ENCODE measurements around the gene SPDYE11. TPM values are rescaled to one million over a fixed set of nuclear protein-coding genes. Genes with fewer than 3 reads are reported as not detected.
"Not testable (repeated sequence)": the region's sequence is repeated elsewhere in the genome, so short reads cannot be mapped to it uniquely, and the experiment has no call there.

Gene SPDYE11
- total RNA-seq, 1 experiment from 2014 or later: not detected

DNA sequence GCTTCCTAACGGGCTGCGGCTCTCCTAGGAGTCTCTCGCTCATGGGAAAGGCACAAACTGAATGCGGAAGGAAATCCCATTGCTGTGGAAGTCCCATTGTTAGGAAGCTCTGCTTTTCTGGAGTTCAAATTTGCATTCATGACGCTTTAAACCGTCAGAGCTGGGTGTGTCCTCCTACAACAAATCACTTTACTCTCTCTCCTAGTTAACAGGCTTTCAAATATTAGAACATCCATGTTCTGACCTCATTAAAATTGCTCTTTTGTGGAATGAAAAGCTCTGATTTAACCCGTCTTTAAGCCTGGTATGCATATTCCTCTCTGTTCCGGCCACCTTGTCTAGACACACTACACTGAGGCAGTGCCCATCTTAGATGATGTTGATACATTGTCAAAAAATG, 28.0 kb downstream of the SPDYE11 start, which contains the start of gene SPDYE8:
SPDYE8 (minus strand) TSS at position 101 of the 400 bp plus-strand sequence. CDS start 1,800 bp downstream, outside the sequence.
- not testable (repeated sequence) for H3K18ac ChIP-seq (ENCODE audit: insufficient read length, low read depth, low read length); H3K23ac ChIP-seq (ENCODE audit: insufficient read length, low read depth, low read length); H3K36me3 Mint-ChIP-seq (ENCODE audit: insufficient read depth in 1 of 3, low read depth in 3 of 3); H3K4me2 ChIP-seq (ENCODE audit: insufficient read depth, insufficient read length, low read length); H2BK15ac ChIP-seq (ENCODE audit: low read depth, low read length); H2BK5ac ChIP-seq (ENCODE audit: insufficient read length, low read length); H4K91ac ChIP-seq (ENCODE audit: insufficient read length, low read depth, low read length); H3K4me3 Mint-ChIP-seq; H3T11ph ChIP-seq (ENCODE audit: low read length); H3K27ac Mint-ChIP-seq; H2BK120ac ChIP-seq (ENCODE audit: low read depth, low read length, poor library complexity, severe bottlenecking); H3K9me3 Mint-ChIP-seq; DNase-seq; H2BK12ac ChIP-seq (ENCODE audit: insufficient read length, low read depth, low read length); H4K8ac ChIP-seq (replicated peaks; ENCODE audit: insufficient read length, low read depth, low read length); H3K23me2 ChIP-seq (ENCODE audit: insufficient read length, low read depth, low read length, poor library complexity, severe bottlenecking); H3K27me3 ChIP-seq (ENCODE audit: insufficient read depth, low read length); H3K9ac ChIP-seq (ENCODE audit: extremely low read depth, insufficient read length, low read length); H4K20me1 ChIP-seq (ENCODE audit: control insufficient read depth, insufficient read depth, insufficient read length); H3K9me3 ChIP-seq (ENCODE audit: control insufficient read depth, low read depth, low read length); H3K79me1 ChIP-seq (ENCODE audit: insufficient read depth, low read depth, low read length, poor library complexity, severe bottlenecking); H2AFZ ChIP-seq (ENCODE audit: low read length); H3K4ac ChIP-seq (ENCODE audit: low read depth, low read length); H3K27ac ChIP-seq (ENCODE audit: insufficient read length, low read depth, low read length); H3K27me3 Mint-ChIP-seq (ENCODE audit: low read depth); H3K4me1 Mint-ChIP-seq; H3K14ac ChIP-seq (ENCODE audit: insufficient read depth, low read length); H3K79me2 ChIP-seq (ENCODE audit: insufficient read depth, low read length); H3K56ac ChIP-seq (ENCODE audit: insufficient read length, low read depth, low read length); H2AK5ac ChIP-seq (ENCODE audit: insufficient read length, low read length); H2BK20ac ChIP-seq (ENCODE audit: low read depth, low read length, poor library complexity, severe bottlenecking); H4K5ac ChIP-seq (ENCODE audit: insufficient read length, low read depth, low read length); H3K4me1 ChIP-seq (ENCODE audit: insufficient read depth, low read length)
- no CpG with 5 or more reads among the region's 8 CpGs for WGBS (ENCODE audit: extremely low coverage, insufficient read length, low lambda C conversion rate)

DNA sequence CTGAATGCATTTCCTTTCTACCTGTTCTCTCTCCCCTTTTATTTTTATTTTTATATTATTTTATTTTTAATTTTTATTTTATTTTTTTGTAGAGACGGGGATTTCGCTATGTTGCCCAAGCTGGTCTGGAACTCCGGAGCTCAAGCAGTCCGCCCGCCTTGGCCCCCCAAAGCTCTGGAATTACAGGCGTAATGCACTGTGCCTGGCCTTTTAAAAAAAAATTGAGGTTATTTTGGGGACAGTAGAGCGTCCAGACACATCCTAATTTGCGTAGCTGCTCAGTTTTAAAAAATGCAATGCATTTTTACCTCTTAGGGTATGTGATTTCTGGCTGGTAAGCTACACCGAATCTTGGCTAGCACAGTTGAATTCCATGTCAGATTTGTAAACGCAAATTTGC, 51.2 kb downstream of the SPDYE11 start:
- not testable (repeated sequence) for H2BK15ac ChIP-seq (ENCODE audit: low read depth, low read length); H2BK120ac ChIP-seq (ENCODE audit: low read depth, low read length, poor library complexity, severe bottlenecking); H2AFZ ChIP-seq (ENCODE audit: low read length); H3K27ac ChIP-seq (ENCODE audit: insufficient read length, low read depth, low read length); H3K14ac ChIP-seq (ENCODE audit: insufficient read depth, low read length); H3K4me1 ChIP-seq (ENCODE audit: insufficient read depth, low read length); H4K91ac ChIP-seq (ENCODE audit: insufficient read length, low read depth, low read length); H4K8ac ChIP-seq (replicated peaks; ENCODE audit: insufficient read length, low read depth, low read length); H3K18ac ChIP-seq (ENCODE audit: insufficient read length, low read depth, low read length); H3K36me3 Mint-ChIP-seq (ENCODE audit: insufficient read depth in 1 of 3, low read depth in 3 of 3); H2BK20ac ChIP-seq (ENCODE audit: low read depth, low read length, poor library complexity, severe bottlenecking); H2BK12ac ChIP-seq (ENCODE audit: insufficient read length, low read depth, low read length); H3K27me3 ChIP-seq (ENCODE audit: insufficient read depth, low read length); H3K23ac ChIP-seq (ENCODE audit: insufficient read length, low read depth, low read length); H3K56ac ChIP-seq (ENCODE audit: insufficient read length, low read depth, low read length); H3K4ac ChIP-seq (ENCODE audit: low read depth, low read length); H3K27me3 Mint-ChIP-seq (ENCODE audit: low read depth); H3K27ac Mint-ChIP-seq; H4K20me1 ChIP-seq (ENCODE audit: control insufficient read depth, insufficient read depth, insufficient read length); H3K9me3 ChIP-seq (ENCODE audit: control insufficient read depth, low read depth, low read length); H3K9me3 Mint-ChIP-seq; H3K9ac ChIP-seq (ENCODE audit: extremely low read depth, insufficient read length, low read length); H3K79me1 ChIP-seq (ENCODE audit: insufficient read depth, low read depth, low read length, poor library complexity, severe bottlenecking); DNase-seq; H2BK5ac ChIP-seq (ENCODE audit: insufficient read length, low read length); H4K5ac ChIP-seq (ENCODE audit: insufficient read length, low read depth, low read length); H3K79me2 ChIP-seq (ENCODE audit: insufficient read depth, low read length); H3K4me1 Mint-ChIP-seq; H2AK5ac ChIP-seq (ENCODE audit: insufficient read length, low read length); H3T11ph ChIP-seq (ENCODE audit: low read length); H3K23me2 ChIP-seq (ENCODE audit: insufficient read length, low read depth, low read length, poor library complexity, severe bottlenecking)
- H3K4me2 ChIP-seq (ENCODE audit: insufficient read depth, insufficient read length, low read length): peak overlapping the region; percentile 40
- WGBS (ENCODE audit: extremely low coverage, insufficient read length, low lambda C conversion rate): no CpG with 5 or more reads among the region's 10 CpGs
- peak overlapping the region; percentile 56 to 71 for H3K4me3 Mint-ChIP-seq

All from H9 (cell line).